Stomach (tissue), 9 donors: ENCODE data around the gene APP. TPM values are rescaled to one million over a fixed set of nuclear protein-coding genes. Genes with fewer than 3 reads are reported as not detected.

Source experiments
- DNase-seq, 2 donors: peaks; one replicate each; pipeline versions ENCODE4 v3.0.0 to v3.0.0-alpha.2; 2013 to 2019
- H3K27ac ChIP-seq, 5 donors: fragments of 200-600 bp in 4 of 5; sonication (generic) in 4 of 5; one replicate each; pipeline ENCODE4 v1.5.1; 2013 to 2019; ENCODE audit warnings: mild to moderate bottlenecking in 1 of 5, moderate library complexity in 1 of 5
- H3K27me3 ChIP-seq, 3 donors: fragments of 200-600 bp; sonication (generic); one replicate each; pipeline ENCODE4 v1.5.1; 2017 to 2019; ENCODE audit warnings: mixed run types in 1 of 3
- H3K36me3 ChIP-seq, 4 donors: fragments of 200-600 bp; sonication (generic); 1 replicate in 3 of 4; 2 replicates in 1 of 4; pipeline ENCODE4 v1.5.1; 2016 to 2019
- H3K4me1 ChIP-seq, 4 donors: fragments of 200-600 bp; sonication (generic); one replicate each; pipeline ENCODE4 v1.5.1; 2016 to 2019
- H3K4me3 ChIP-seq, 4 donors: fragments of 200-600 bp; sonication (generic) in 3 of 4; one replicate each; pipeline ENCODE4 v1.5.1; 2016 to 2019; ENCODE audit warnings: mild to moderate bottlenecking in 1 of 4
- H3K9me3 ChIP-seq, 4 donors: fragments of 200-600 bp; sonication (generic); one replicate each; pipeline ENCODE4 v1.5.1; 2016 to 2019
- CTCF ChIP-seq, 7 experiments: fragments of 450-650 bp in 4 of 7; fragments of 200-600 bp in 3 of 7; sonication (generic) in 3 of 7; IDR thresholded peaks; one replicate each; pipeline ENCODE4 v1.5.1; 2016 to 2019; ENCODE audit warnings: antibody characterized with exemption in 7 of 7, control low read depth in 2 of 7, mild to moderate bottlenecking in 1 of 7
- EP300 ChIP-seq: sonication (generic); formaldehyde crosslinking; IDR thresholded peaks from one replicate; pipeline ENCODE4 v1.6.1; 2017; ENCODE audit warnings: antibody characterized with exemption
- POLR2A ChIP-seq, 4 donors: fragments of 450-650 bp; IDR thresholded peaks; one replicate each; pipeline ENCODE4 v1.6.1; 2016; ENCODE audit warnings: antibody characterized with exemption in 4 of 4, control low read depth in 2 of 4, mild to moderate bottlenecking in 1 of 4, moderate library complexity in 1 of 4
- POLR2AphosphoS5 ChIP-seq, 3 donors: sonication (generic); formaldehyde crosslinking; IDR thresholded peaks; one replicate each; pipeline ENCODE4 v1.6.1; 2016; ENCODE audit warnings: antibody characterized with exemption in 3 of 3
- WGBS, 5 donors: extraction: QIAGEN DNeasy Blood & Tissue Kit in 3 of 5; methylation state at CpG; one replicate each; pipeline versions ENCODE4 v1.1.5 to v1.1.7; 2013 to 2018; 5-methylcytosine and 5-hydroxymethylcytosine counted together
- intact Hi-C: fragments of 100-400 bp; cut with DNase I; formaldehyde crosslinking; loops from one replicate; pipeline ENCODE4 v1.15.1; 2023; ENCODE audit warnings: low total_unique reads
- polyA plus RNA-seq, 3 donors: library from polyadenylated mRNA; stranded (reverse); fragments of 200-250 nt; gene quantifications; one replicate each; pipeline ENCODE4 v1.2.3, GENCODE V29; 2013
- total RNA-seq, 5 donors: library from RNA; depleted of rRNA; stranded (reverse); fragments of >200 nt; gene quantifications; one replicate each; pipeline versions ENCODE4 v1.1.0 to v1.2.3, GENCODE V29; 2014 to 2016
- donor health status: healthy with polysubstance abuse.
- donor health status: Bipolar disorder and iron deficiency.
- donor health status: healthy.

APP gene
- total and polyA plus RNA-seq, 8 donors = 41.2 to 408 (median 200) TPM

- WGBS, 5 donors = 83 to 91% (median 88%) methylated on average over 13 of the region's 13 CpGs
- Histone ChIP-seq H3K27ac (no peak overlapping the region), H3K27me3 (no peaks in the 10 kb centered on the region), H3K36me3 (no peaks in the 10 kb centered on the region), H3K4me1 (peaks cover 0 to 31% (median 10%) of the 10 kb centered on the region in 4 donors), H3K9me3 (no peaks in the 10 kb centered on the region), H3K4me3 (no peak overlapping the region)
- intact Hi-C loops = no loop called here
- DNase-seq = no peak
- TF ChIP-seq EP300 (no peak), POLR2AphosphoS5 (IDR thresholded peaks at IDR 0.05) (no peak), POLR2A (IDR thresholded peaks at IDR 0.05) (no peak), CTCF (IDR thresholded peaks at IDR 0.05) (no peak)
Observed at GRCh38 chr21:26096494-26097371, 73.8 kb downstream of the APP start.

GRCh38 chr21:26095131-26095530 is 75.4 kb downstream of the APP start:
- TF ChIP-seq EP300 (no peak), POLR2A (IDR thresholded peaks at IDR 0.05) (no peak), CTCF (IDR thresholded peaks at IDR 0.05) (no peak), POLR2AphosphoS5 (IDR thresholded peaks at IDR 0.05) (no peak)
- Histone ChIP-seq H3K36me3 (no peaks in the 10 kb centered on the region), H3K27ac (no peak overlapping the region), H3K9me3 (no peaks in the 10 kb centered on the region), H3K27me3 (no peaks in the 10 kb centered on the region), H3K4me3 (no peak overlapping the region), H3K4me1 (peaks cover 0 to 22% (median 6%) of the 10 kb centered on the region in 4 donors)
- WGBS, 5 donors = 89 to 97% (median 96%) methylated on average over 7 of the region's 7 CpGs
- intact Hi-C loops = no loop called here
- DNase-seq = no peak

- intact Hi-C loops = no loop called here
- 71 to 87% (median 80%) methylated on average over 3 of the region's 3 CpGs for WGBS, 5 donors
- no peaks in the 10 kb centered on the region for H3K9me3 ChIP-seq
- no peaks in the 10 kb centered on the region for H3K27me3 ChIP-seq
- no peak overlapping the region for H3K27ac ChIP-seq
- peaks cover 0 to 11% (median 9%) of the 10 kb centered on the region in 4 donors for H3K36me3 ChIP-seq
- DNase-seq = no peak
- no peak for TF ChIP-seq POLR2AphosphoS5 (IDR thresholded peaks at IDR 0.05)
- no peak for TF ChIP-seq EP300
- no peak for TF ChIP-seq POLR2A (IDR thresholded peaks at IDR 0.05)
- TF ChIP-seq CTCF (IDR thresholded peaks at IDR 0.05) = no peak
- peaks cover 0 to 7% (median 3%) of the 10 kb centered on the region in 4 donors for H3K4me1 ChIP-seq
- H3K4me3 ChIP-seq = no peak overlapping the region
Observed at GRCh38 chr21:26093122-26093521, 77.4 kb downstream of the APP start.

- Histone ChIP-seq H3K27me3 (no peaks in the 10 kb centered on the region), H3K36me3 (peaks cover 0 to 11% (median 9%) of the 10 kb centered on the region in 4 donors), H3K4me1 (peaks cover 0 to 3% (median under 1%) of the 10 kb centered on the region in 4 donors), H3K27ac (no peak overlapping the region), H3K9me3 (no peaks in the 10 kb centered on the region), H3K4me3 (no peak overlapping the region)
- TF ChIP-seq POLR2A (IDR thresholded peaks at IDR 0.05) (no peak), POLR2AphosphoS5 (IDR thresholded peaks at IDR 0.05) (no peak)
- no peak for DNase-seq
- 91 to 95% (median 92%) methylated on average over 5 of the region's 5 CpGs for WGBS, 5 donors
- intact Hi-C loops = no loop called here
Observed at GRCh38 chr21:26091480-26092018, 79.0 kb downstream of the APP start.
